Cerebellar nuclear complex (tissue), 1 donor: ENCODE measurements around the gene FAM76A.
"Not testable (repeated sequence)": the region's sequence is repeated elsewhere in the genome, so short reads cannot be mapped to it uniquely, and the experiment has no call there.

Experiments used
- DNase-seq, 2 experiments: peaks; one replicate each; lab custom pipeline; 2025; lab: John Stamatoyannopoulos, UW

Gene FAM76A

DNA sequence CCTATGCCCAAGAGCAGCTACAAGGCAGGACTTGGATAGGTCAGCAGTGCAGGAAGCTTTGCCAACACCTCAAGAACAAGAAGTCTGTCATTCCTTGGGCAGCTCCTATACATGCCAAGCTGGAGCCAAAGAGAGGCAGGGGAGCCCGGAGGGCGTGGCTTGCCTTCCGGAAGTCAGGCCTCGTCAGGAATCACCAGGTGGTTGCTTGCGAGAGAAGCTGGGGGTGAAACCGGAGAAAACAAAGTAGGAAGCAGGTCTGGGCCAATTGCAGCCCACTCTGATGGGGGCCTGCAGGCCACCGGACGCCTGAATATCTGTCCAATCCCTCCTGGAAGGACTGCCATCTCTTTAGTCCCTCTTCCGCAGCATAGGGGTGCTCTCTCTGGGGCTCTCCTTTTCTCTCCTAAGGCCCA, 794 bp upstream of the FAM76A start:
- no peak for DNase-seq

GRCh38 chr1:27726173-27727044, 648 bp downstream of the FAM76A start:
- peak in 1 of 2 experiments; percentile 4 for DNase-seq

DNA sequence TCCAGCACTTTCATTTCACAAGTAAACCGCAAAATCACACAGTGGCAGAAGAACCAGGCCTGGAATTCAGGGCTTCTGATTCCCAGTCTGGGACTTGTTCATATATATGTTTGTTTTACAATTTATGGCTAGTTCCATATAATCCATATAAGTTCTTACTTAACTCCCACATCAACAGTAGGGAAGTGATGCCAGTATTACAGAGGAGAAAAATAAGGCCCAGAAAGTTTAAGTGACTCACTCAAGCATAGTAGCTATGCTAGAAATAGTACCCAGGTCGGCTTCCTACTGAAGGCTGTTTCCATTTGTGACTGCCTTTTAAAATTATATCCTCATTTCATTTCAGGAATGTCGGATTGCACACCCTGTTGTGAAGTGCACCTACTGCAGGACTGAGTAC, 1.4 kb downstream of the FAM76A start:
- DNase-seq = no peak

- no peak for DNase-seq
Observed at GRCh38 chr1:27736252-27736651, 10.5 kb downstream of the FAM76A start.

DNA sequence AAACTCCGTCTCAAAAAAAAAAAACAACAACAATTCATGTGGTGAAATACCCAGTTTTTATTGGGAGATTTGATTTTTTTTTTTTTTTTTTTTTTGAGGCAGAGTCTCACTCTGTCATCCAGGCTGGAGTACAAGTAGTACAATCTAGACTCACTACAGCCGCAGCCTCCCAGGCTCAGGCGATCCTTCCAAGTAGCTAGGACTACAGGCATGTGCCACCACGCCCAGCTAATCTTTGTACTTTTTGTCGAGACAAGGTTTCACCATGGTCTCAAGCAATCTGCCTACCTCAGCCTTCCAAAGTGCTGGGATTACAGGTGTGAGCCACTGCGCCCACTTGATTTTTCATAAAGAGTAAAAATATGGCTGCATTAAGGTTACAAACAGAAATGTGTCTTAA, 15.4 kb downstream of the FAM76A start:
- DNase-seq = no peak

GRCh38 chr1:27744556-27744955, 18.8 kb downstream of the FAM76A start:
- DNase-seq = no peak

DNA sequence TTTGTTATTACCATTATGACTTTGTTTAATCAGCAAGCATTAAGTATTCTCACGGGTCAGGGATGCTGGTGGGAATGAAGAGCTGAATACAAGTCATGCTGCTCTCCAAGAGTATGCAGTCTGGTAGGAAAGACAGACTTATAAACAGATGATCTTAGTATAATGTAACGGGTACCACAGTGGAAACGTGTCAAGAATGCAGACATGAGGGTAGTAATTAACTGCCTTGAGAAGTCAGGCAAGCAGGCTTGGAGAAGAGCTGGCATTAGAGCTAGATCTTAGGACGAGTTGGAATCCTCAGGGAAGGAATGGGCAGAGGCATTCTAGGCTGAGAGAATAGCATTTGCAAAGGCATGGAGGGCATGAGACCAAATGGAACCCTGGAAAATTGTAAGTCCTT, 19.7 kb downstream of the FAM76A start:
- DNase-seq = no peak

DNA sequence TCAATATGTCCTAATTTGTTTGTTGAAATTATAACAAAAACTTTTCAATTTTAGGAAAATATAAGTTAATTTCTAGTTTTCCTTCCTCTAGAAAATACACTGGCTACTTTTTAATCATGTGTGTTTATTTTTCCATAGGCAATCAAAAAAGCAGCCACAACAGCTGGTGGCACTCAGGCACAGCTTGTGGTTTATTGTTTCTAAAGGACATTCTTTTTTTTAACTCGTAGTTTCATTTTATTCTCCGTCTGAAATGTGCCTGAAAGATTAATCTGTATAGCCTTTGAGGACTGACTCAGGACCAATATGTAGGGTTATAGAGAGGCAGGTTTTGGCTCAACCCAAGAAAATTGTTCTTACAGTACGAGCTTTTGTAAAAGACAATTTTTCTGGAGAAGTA, 26.6 kb downstream of the FAM76A start:
- no peak for DNase-seq

DNA sequence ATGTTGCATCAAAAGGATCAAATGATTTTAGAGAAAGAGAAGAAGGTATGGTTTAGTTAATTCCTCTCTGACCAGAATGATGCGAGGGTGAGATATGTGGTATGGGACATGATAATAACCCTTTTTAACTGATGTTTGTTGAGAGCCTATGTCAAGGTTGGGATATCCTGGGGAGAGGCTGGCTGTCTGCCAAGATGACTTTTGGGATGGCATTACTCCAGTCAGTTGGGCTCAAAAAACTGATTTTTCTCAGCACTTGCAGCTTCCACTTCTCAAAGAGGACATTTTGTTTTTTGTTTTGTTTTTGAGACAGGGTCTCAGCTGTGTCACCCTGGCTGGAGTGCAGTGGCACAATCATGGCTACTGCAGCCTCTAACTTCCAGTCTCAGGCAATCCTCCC, 29.5 kb downstream of the FAM76A start:
- DNase-seq = no peak

- no peak for DNase-seq
Observed at GRCh38 chr1:27755865-27756264, 30.1 kb downstream of the FAM76A start.

DNA sequence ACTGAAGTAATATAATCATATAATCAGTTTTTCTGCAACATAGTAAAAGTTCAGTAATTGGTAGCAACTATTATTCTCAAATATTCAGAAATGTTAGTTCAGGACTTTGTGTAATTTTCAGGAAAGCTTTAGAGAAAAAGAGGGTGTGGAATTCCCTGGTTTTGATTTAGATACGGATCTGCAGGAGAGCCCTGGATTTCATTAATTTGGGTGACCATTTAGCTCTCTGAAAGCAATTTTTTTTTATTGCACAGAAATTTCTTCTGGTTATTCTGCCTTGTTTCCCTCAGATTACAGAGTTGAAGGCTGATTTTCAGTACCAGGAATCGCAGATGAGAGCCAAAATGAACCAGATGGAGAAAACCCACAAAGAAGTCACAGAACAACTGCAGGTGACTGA, 33.5 kb downstream of the FAM76A start:
- DNase-seq = no peak

GRCh38 chr1:27760426-27760825, 34.7 kb downstream of the FAM76A start:
- DNase-seq = no peak

DNA sequence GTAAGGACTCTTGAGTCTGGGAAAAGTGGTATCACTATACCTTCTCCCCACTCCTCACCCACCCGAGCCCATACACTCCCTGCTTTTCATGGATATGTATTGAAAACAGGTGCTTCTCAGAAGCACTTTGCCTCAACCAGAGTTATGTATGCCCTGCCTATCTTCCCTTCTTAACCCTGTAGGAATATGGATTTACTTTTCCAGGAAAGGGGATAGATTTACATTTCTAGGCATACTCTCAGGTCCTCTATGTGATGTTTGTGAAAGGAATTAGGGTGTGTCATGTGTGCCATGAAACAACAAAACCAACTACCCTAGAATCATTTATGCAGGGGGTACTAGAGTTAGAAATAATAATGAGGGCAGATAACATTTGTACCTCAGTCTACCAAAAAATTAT, 36.3 kb downstream of the FAM76A start:
- no peak for DNase-seq

- no peak for DNase-seq
Observed at GRCh38 chr1:27763358-27763757, 37.6 kb downstream of the FAM76A start.

DNA sequence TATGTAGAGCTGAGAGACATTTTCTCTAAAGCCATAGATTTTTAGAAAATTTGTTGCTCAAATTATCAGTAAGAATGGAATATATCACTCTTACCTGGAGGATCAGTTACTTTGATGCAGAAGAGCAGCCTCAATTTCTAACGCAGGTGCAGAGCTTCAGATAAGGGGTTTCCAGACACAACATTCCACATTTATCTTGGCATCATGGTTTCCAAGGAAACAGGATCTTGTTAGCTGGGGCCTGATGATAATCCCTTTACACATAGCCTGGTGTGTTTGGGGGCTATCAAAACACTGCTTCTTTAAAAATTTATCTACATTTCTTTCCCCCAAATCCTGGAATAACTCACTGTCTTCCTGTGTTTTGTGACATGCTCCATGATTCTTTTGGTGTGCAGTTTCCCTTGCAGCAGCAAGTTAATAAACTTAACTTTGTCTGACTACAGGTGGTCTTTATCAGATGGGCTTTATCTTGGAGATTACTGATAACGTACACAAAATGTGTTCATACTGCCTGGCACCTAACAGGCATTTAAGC, 44.6 kb downstream of the FAM76A start:
- DNase-seq = no peak

- no peak for DNase-seq
Observed at GRCh38 chr1:27772036-27772931, 46.5 kb downstream of the FAM76A start.

DNA sequence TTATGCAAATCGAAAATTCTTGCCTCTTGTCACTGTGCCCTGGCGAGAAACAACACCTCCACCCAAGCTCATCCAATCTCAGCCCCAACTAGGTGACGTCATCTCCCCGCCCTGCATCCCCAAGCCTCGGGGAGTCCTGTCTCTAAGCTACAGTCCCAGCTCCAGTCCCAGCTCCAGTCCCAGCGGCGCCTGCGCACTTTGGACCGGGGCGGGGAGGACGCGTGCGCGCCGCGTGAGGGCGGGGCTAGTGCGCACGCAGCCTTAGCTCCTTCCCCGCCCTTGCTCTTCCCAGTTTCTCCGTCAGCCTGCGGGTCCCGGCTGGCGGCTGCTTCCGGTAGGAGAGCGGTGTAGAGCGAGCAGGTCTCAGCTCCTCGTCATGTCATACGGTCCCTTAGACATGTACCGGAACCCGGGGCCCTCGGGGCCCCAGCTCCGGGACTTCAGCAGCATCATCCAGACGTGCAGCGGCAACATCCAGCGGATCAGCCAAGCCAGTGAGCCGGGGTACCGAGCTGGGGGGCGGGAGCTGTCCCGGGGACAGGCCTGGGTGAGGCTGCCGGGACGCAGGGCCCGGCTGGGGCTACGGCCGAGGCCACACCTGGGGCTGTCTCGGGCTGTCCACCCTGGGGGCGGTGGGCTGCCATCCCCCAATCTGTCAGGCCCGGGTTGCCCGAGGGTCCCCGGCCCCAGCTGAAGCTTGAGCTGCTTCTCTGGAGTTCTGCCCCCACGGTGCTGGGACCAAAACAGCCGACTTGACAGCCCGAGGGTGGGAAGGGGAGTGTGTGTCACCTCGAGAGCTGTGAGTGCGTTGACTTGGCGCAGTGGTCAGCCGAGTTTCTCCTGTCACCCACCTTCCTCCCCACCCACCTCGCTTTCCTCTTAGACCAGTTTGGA, 47.4 kb downstream of the FAM76A start, which contains the start of gene STX12:
Gene STX12, plus strand, starts transcription at position 288 of the 894 bp plus-strand sequence. Its CDS starts 89 bp downstream, at position 377.
- peak; percentile 98 to 99 for DNase-seq

GRCh38 chr1:27773826-27774445, 48.2 kb downstream of the FAM76A start:
- no peak for DNase-seq

DNA sequence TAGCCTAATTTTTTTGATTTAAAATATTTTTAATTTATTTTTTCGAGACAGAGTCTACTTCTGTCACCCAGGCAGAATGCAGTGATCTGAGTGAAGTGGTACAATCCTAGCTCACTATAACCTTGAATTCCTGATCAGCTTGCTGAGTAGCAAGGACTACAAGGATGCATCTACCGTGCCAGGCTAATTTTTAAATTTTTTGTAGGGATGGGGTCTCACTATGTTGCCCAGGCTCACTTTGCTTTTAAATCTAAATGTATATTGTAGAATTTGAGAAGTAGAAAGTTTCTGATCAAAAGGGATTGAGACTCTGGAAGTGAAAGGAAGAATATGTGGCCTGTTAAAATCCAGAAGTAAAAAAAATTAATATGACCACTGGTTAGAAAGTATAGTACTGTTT, 48.9 kb downstream of the FAM76A start:
- no peak for DNase-seq

- not testable (repeated sequence) for DNase-seq
Observed at GRCh38 chr1:27775336-27775735, 49.6 kb downstream of the FAM76A start.

DNA sequence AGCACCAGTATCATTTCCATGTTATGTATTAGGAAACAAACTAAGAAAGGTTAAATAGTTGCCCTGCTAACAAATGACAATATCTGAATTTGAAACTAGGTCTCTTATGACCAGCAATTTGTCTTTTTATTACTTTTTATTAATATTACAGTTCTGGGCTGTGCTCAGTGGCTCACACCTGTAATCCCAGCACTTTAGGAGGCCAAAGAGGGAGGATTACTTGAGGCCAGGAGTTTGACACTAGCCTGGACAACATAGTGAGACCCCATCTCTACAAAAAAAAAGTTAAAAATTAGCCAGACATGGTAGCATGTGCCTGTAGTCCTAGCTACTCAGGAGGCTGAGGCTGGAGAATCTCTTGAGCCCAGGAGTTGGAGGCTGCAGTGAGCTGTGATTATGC, 50.5 kb downstream of the FAM76A start:
- DNase-seq = not testable (repeated sequence)
